Heart left ventricle (tissue), 16 donors: Measurements from ENCODE around the gene EIF4ENIF1. TPM values are rescaled to one million over a fixed set of nuclear protein-coding genes. Genes with fewer than 3 reads are reported as not detected.

ENCODE experiments used
- ATAC-seq, 4 donors: fragments of 200-7000 bp; cut with Tn5 transposase; one replicate each; pipeline ENCODE4 v1.9.1; 2020 to 2022; ENCODE audit warnings: moderate library complexity in 4 of 4, mild to moderate bottlenecking in 3 of 4, moderate number of reproducible peaks in 1 of 4
- DNase-seq, 5 donors: peaks; one replicate each; pipeline ENCODE4 v3.0.0-alpha.2; 2020
- H3K27ac ChIP-seq, 12 donors: fragments of 200-600 bp; sonication (generic) in 4 of 12; one replicate each; pipeline versions ENCODE4 v1.5.0 to v1.8.0; 2016 to 2022; ENCODE audit warnings: mild to moderate bottlenecking in 2 of 12
- H3K27me3 ChIP-seq, 9 donors: fragments of 200-600 bp; sonication (generic) in 2 of 9; one replicate each; pipeline versions ENCODE4 v1.5.1 to v1.8.0; 2016 to 2022; ENCODE audit warnings: mild to moderate bottlenecking in 3 of 9
- H3K36me3 ChIP-seq, 9 donors: fragments of 200-600 bp; sonication (generic) in 2 of 9; one replicate each; pipeline versions ENCODE4 v1.5.0 to v1.8.0; 2018 to 2022; ENCODE audit warnings: mild to moderate bottlenecking in 2 of 9
- H3K4me1 ChIP-seq, 12 donors: fragments of 200-600 bp; sonication (generic) in 4 of 12; one replicate each; pipeline versions ENCODE4 v1.5.0 to v1.8.0; 2016 to 2022; ENCODE audit warnings: mild to moderate bottlenecking in 3 of 12
- H3K4me3 ChIP-seq, 12 donors: fragments of 200-600 bp; sonication (generic) in 4 of 12; one replicate each; pipeline versions ENCODE4 v1.5.0 to v1.8.0; 2017 to 2022; ENCODE audit warnings: mild to moderate bottlenecking in 9 of 12, moderate library complexity in 4 of 12
- H3K9me3 ChIP-seq, 12 donors: fragments of 200-600 bp; sonication (generic) in 4 of 12; one replicate each; pipeline versions ENCODE4 v1.5.0 to v1.8.0; 2016 to 2022; ENCODE audit warnings: mild to moderate bottlenecking in 1 of 12
- POLR2A ChIP-seq, 2 donors: fragments of 450-650 bp; IDR thresholded peaks; one replicate each; pipeline ENCODE4 v1.6.1; 2017; ENCODE audit warnings: antibody characterized with exemption in 2 of 2, mild to moderate bottlenecking in 2 of 2, moderate library complexity in 2 of 2
- WGBS, 4 donors: extraction: QIAGEN DNeasy Blood & Tissue Kit in 2 of 4; methylation state at CpG; one replicate each; pipeline versions ENCODE4 v1.1.5 to v1.1.7; 2013 to 2018; 5-methylcytosine and 5-hydroxymethylcytosine counted together
- intact Hi-C, 10 donors: fragments of 100-400 bp; cut with DNase I; formaldehyde crosslinking; loops; one replicate each; pipeline versions ENCODE4 v1.11.1 to v1.14.2; 2022
- long read RNA-seq, 3 donors: library from polyadenylated mRNA; unstranded; transcript quantifications; one replicate each; pipeline ENCODE4 v2.0.0, GENCODE V29; 2020 to 2021
- polyA plus RNA-seq, 2 donors: library from polyadenylated mRNA; stranded (reverse); fragments of 200-250 nt; gene quantifications; one replicate each; pipeline ENCODE4 v1.2.3, GENCODE V29; 2013
- total RNA-seq, 9 donors: library from RNA; depleted of rRNA in 2 of 9; stranded (reverse); fragments of >200 nt in 2 of 9; fragmentation: NEBNext Ultra II Directional in 3 of 9; extraction: Animal tissue kit (Norgen Biotek cat#: 25700) in 3 of 9; gene quantifications; one replicate each; pipeline versions ENCODE4 v1.1.0 to v1.2.4, GENCODE V29; 2016 to 2023
- TF ChIP-seq, protein P1 (sequence below), 12 donors: fragments of 200-600 bp; sonication (generic) in 4 of 12; IDR thresholded peaks; one replicate each; pipeline versions ENCODE4 v1.5.0 to v1.8.0; 2018 to 2022; ENCODE audit warnings: antibody characterized with exemption in 12 of 12, mild to moderate bottlenecking in 5 of 12
- donor health status: ischemic (EF 13 %, LVEDD 7.1; RV severe dilation, severe dysfunction).
- donor health status: healthy with polysubstance abuse.
- donor health status: DM: no; HTN: yes; CAD: no.
- donor health status: DM: no; HTN: no; CAD: no.
- donor health status: ischemic (EF 25% LVEDD 6.9; RV normal size, moderate dysfunction).
- donor health status: ischemic (EF 25% LVEDD 5.7; RV mildly dilated, moderate dysfunction).
- donor health status: healthy.
- donor health status: DM: yes; HTN: yes; CAD: no.
- donor health status: ischemic (EF 35%, LVEDD 5.7; RV mildly dilated, moderate dysfunction).
- donor health status: nonischemic (EF 11% LVEDD 7.7; RV severe dilation, severe dysfunction).
- donor health status: DM: yes; HTN: yes; CAD: no.
- donor health status: PGD.
- donor health status: ischemic (EF 29% LVEDD 5.4; RV normal size, mild dysfunction).
- donor health status: nonischemic (EF 23%, LVEDD 6.1; RV moderate dilation, normal function).

The EIF4ENIF1 gene
- total RNA-seq (10 to 100 TPM; 12.1 to 31.2 (median 23.8) TPM), polyA plus RNA-seq (10 to 100 TPM in 1 of 2 donors, 1 to 10 TPM in 1; 8.3 to 13.6 TPM)
- long read RNA-seq, donor 1, transcript EIF4ENIF1-201 (19 exons, 3,544 nt): major isoform, 7 of 23 reads
- long read RNA-seq, donor 1, partial matches to known transcripts: 9 of 23 reads
- long read RNA-seq, donor 1, other reads (novel, unspliced or antisense): 7 of 23 reads
- long read RNA-seq, donor 2, transcript EIF4ENIF1-201 (19 exons, 3,544 nt): major isoform, 5 of 21 reads
- long read RNA-seq, donor 2, partial matches to known transcripts: 8 of 21 reads
- long read RNA-seq, donor 2, other reads (novel, unspliced or antisense): 8 of 21 reads
- long read RNA-seq, donor 3, transcript EIF4ENIF1-201 (19 exons, 3,544 nt): major isoform, 13 of 25 reads
- long read RNA-seq, donor 3, partial matches to known transcripts: 7 of 25 reads
- long read RNA-seq, donor 3, other reads (novel, unspliced or antisense): 5 of 25 reads

DNA sequence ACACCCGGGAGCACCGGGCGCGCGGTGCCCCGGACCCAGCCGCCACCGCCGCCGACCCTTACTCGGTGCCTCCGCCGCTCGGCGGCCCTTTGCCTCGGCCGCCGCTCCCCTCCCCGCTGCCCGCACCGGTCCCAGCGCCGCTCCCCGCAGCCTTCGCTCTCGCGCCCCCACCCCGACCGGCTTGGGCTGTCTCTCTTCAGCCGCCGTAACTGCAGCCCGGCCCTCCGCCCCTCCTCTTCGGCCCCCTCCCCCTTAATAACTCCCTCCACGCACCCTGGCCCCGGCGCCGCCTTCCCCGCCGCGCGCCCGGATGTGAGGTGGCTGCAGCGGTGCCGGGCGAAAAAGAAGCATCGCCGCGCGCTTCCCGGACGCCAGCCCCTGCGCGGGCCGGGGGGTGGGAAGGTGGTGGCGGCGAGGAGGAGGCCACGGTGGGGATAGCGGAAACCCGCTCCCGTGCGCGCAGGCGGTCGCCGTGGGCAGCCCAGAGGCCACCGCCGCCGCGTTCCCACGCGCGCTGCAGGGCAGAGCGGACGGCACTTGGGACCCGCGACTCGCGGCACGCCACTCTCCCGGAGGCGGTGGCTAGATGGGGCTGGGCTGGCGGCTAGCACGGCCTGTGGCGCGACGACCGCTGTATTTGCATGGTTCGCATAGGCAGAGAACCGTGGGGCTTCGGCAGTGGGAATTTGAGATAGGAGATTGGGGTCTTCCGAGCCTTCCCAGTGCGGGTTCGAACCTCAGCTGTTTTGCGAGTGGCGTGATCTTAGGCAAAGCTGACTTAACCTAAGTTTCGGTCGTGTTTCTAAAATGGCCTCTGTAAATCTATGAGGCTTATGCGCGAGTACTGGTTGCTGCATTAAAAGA is at the start of gene EIF4ENIF1:
Gene EIF4ENIF1, minus strand, starts transcription at position 211 of the 864 bp plus-strand sequence. CDS start 1,124 bp downstream, outside the sequence.
- Histone ChIP-seq H3K4me1 (peaks cover 1 to 42% (median 21%) of the 10 kb centered on the region in 12 donors), H3K27me3 (no peaks in the 10 kb centered on the region), H3K36me3 (peaks cover 0 to 35% (median 32%) of the 10 kb centered on the region in 9 donors), H3K4me3 (peak within 1 kb of the TSS; percentile 56 to 98 (median 84)), H3K9me3 (no peaks in the 10 kb centered on the region), H3K27ac (peak within 1 kb of the TSS; percentile 91 to 99 (median 96))
- DNase-seq (peak; percentile 91 to 94 (median 92)), ATAC-seq (peak; percentile 87 to 97 (median 96))
- TF ChIP-seq POLR2A (IDR thresholded peaks at IDR 0.05): peak in 1 of 2 donors; percentile 75
- TF ChIP-seq, protein P1, sequence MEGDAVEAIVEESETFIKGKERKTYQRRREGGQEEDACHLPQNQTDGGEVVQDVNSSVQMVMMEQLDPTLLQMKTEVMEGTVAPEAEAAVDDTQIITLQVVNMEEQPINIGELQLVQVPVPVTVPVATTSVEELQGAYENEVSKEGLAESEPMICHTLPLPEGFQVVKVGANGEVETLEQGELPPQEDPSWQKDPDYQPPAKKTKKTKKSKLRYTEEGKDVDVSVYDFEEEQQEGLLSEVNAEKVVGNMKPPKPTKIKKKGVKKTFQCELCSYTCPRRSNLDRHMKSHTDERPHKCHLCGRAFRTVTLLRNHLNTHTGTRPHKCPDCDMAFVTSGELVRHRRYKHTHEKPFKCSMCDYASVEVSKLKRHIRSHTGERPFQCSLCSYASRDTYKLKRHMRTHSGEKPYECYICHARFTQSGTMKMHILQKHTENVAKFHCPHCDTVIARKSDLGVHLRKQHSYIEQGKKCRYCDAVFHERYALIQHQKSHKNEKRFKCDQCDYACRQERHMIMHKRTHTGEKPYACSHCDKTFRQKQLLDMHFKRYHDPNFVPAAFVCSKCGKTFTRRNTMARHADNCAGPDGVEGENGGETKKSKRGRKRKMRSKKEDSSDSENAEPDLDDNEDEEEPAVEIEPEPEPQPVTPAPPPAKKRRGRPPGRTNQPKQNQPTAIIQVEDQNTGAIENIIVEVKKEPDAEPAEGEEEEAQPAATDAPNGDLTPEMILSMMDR (IDR thresholded peaks at IDR 0.05): no peak
- intact Hi-C loops: loop anchor here in 7 of 10 donors (5.0 to 10.0 kb wide), 9 partner anchors 38 to 885 kb away; partner anchors contain the start of genes PATZ1 (in 2 of the 7), DEPDC5 (in 1 of the 7), PRR14L (in 1 of the 7) and TCN2 (in 1 of the 7)
- 0 to 2% (median 1%) methylated on average over 49 to 100 of the region's 100 CpGs for WGBS, 4 donors

DNA sequence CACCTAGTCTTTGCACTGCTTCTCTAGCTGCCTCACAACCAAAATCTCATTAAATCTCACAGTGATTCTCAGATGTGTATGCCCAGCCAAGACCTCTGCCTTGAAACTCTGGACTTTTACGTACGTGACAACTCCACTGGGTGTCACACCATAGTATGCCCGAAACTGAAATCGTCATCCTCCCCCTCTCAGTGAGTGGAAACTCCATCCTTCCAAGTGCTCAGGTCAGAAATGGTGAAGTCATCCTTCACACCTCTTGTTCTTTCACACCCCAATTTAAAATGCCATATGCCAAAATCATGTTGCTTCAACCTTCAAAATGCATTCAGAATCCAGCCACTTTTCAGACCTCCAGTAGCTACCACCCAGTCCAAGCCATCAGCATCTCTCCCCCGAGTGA is 49.2 kb upstream of the EIF4ENIF1 start:
- intact Hi-C loops: no loop called here
- no peak for DNase-seq
- H3K27ac ChIP-seq: no peak overlapping the region
- no peaks in the 10 kb centered on the region for H3K9me3 ChIP-seq
- TF ChIP-seq, protein P1 (IDR thresholded peaks at IDR 0.05): no peak
- TF ChIP-seq POLR2A (IDR thresholded peaks at IDR 0.05): no peak
- H3K36me3 ChIP-seq: peaks cover 0 to 5% (median 0%) of the 10 kb centered on the region in 9 donors
- 90 to 96% (median 92%) methylated on average over 5 of the region's 5 CpGs for whole genome bisulfite sequencing, 4 donors
- H3K4me3 ChIP-seq: no peak overlapping the region
- no peaks in the 10 kb centered on the region for H3K4me1 ChIP-seq
- H3K27me3 ChIP-seq: no peaks in the 10 kb centered on the region
- ATAC-seq: no peak

- no peak overlapping the region for H3K27ac ChIP-seq
Measured at GRCh38 chr22:31537019-31537535, 47.4 kb upstream of the EIF4ENIF1 start.

GRCh38 chr22:31533374-31533773 is 43.7 kb upstream of the EIF4ENIF1 start:
- DNase-seq (no peak), ATAC-seq (no peak)
- H3K27me3 ChIP-seq: no peaks in the 10 kb centered on the region
- H3K4me1 ChIP-seq: peaks cover 0 to 7% (median 0%) of the 10 kb centered on the region in 12 donors
- WGBS, 4 donors: 89 to 92% (median 90%) methylated on average over 5 of the region's 5 CpGs
- H3K9me3 ChIP-seq: no peaks in the 10 kb centered on the region
- H3K27ac ChIP-seq: no peak overlapping the region
- H3K36me3 ChIP-seq: peaks cover 0 to 9% (median 0%) of the 10 kb centered on the region in 9 donors
- TF ChIP-seq POLR2A (IDR thresholded peaks at IDR 0.05): no peak
- TF ChIP-seq, protein P1 (IDR thresholded peaks at IDR 0.05): no peak
- no peak overlapping the region for H3K4me3 ChIP-seq
- intact Hi-C loops: no loop called here

More at GRCh38 chr22:31537019-31537535, 47.4 kb upstream of the EIF4ENIF1 start:
- no peaks in the 10 kb centered on the region for H3K27me3 ChIP-seq
- H3K4me3 ChIP-seq: no peak overlapping the region
- no peak for ATAC-seq
- no peak for DNase-seq
- WGBS, 4 donors: 75 to 79% (median 78%) methylated on average over 8 of the region's 8 CpGs
- intact Hi-C loops: no loop called here
- no peak for TF ChIP-seq POLR2A (IDR thresholded peaks at IDR 0.05)
- peaks cover 0 to 5% (median 0%) of the 10 kb centered on the region in 9 donors for H3K36me3 ChIP-seq
- H3K4me1 ChIP-seq: no peaks in the 10 kb centered on the region
- no peaks in the 10 kb centered on the region for H3K9me3 ChIP-seq
